OCI-LY1 (cell line): ENCODE results near the gene CEBPB.

Experiments
- H2AFZ ChIP-seq: fragments of 200-600 bp; sonication (generic), shearing (Covaris generic); 2 replicates; pipeline ENCODE4 v1.6.0; 2014; ENCODE audit warnings: antibody characterized with exemption, mild to moderate bottlenecking, low read length
- H3F3A ChIP-seq: fragments of 200-600 bp; sonication (generic), shearing (Covaris generic); 2 replicates; pipeline ENCODE4 v1.6.0; 2014; ENCODE audit warnings: mild to moderate bottlenecking, antibody characterized with exemption, low read length, moderate library complexity; ENCODE audit not compliant: insufficient read depth
- H3K27ac ChIP-seq: fragments of 200-600 bp; sonication (generic); 2 replicates; pipeline ENCODE4 v1.5.1; 2014; ENCODE audit warnings: low read length, mixed run types, mild to moderate bottlenecking, low read depth; ENCODE audit not compliant: poor library complexity, severe bottlenecking
- H3K27me3 ChIP-seq: fragments of 200-600 bp; sonication (generic); 2 replicates; pipeline ENCODE4 v1.6.0; 2014; ENCODE audit warnings: antibody characterized with exemption, mild to moderate bottlenecking, low read length, moderate library complexity; ENCODE audit not compliant: insufficient read depth
- H3K36me3 ChIP-seq: fragments of 200-600 bp; sonication (generic); 2 replicates; pipeline ENCODE4 v1.6.1; 2014; ENCODE audit warnings: mild to moderate bottlenecking, antibody characterized with exemption, low read length, moderate library complexity, mixed read lengths; ENCODE audit not compliant: insufficient read depth
- H3K4me1 ChIP-seq: fragments of 200-600 bp; sonication (generic); 2 replicates; pipeline ENCODE4 v1.5.1; 2014; ENCODE audit warnings: mild to moderate bottlenecking, low read length, moderate library complexity; ENCODE audit not compliant: insufficient read depth, severe bottlenecking
- H3K4me2 ChIP-seq: fragments of 200-600 bp; sonication (generic), shearing (Covaris generic); 2 replicates; pipeline ENCODE4 v1.6.1; 2014; ENCODE audit warnings: low read length
- H3K4me3 ChIP-seq: fragments of 200-600 bp; sonication (generic); 2 replicates; pipeline ENCODE4 v1.5.1; 2014; ENCODE audit warnings: low read length, low read depth, mild to moderate bottlenecking, mixed read lengths; ENCODE audit not compliant: poor library complexity, severe bottlenecking
- H3K79me2 ChIP-seq: fragments of 200-600 bp; shearing (Covaris generic); 2 replicates; pipeline ENCODE4 v1.6.1; 2016; ENCODE audit warnings: mixed run types, low read length, mixed read lengths; ENCODE audit not compliant: insufficient read depth
- H3K9ac ChIP-seq: fragments of 200-600 bp; sonication (generic), shearing (Covaris generic); 2 replicates; pipeline ENCODE4 v1.6.1; 2014; ENCODE audit warnings: mild to moderate bottlenecking, low read length, mixed read lengths
- H3K9me2 ChIP-seq: fragments of 200-600 bp; sonication (generic), shearing (Covaris generic); 2 replicates; pipeline ENCODE4 v1.6.1; 2014; ENCODE audit warnings: low read depth, mild to moderate bottlenecking, low read length, mixed read lengths
- H3K9me3 ChIP-seq: fragments of 200-600 bp; shearing (Covaris generic); 2 replicates; pipeline ENCODE4 v1.6.1; 2014; ENCODE audit warnings: low read length, mixed read lengths
- H4K20me1 ChIP-seq: fragments of 200-600 bp; sonication (generic), shearing (Covaris generic); 2 replicates; pipeline ENCODE4 v1.6.0; 2016; ENCODE audit warnings: mild to moderate bottlenecking, low read length; ENCODE audit not compliant: insufficient read depth
- EZH2 ChIP-seq: fragments of 200-600 bp; sonication (generic), shearing (Covaris generic); IDR thresholded peaks from 2 replicates; pipeline ENCODE4 v1.8.0; 2017; ENCODE audit warnings: borderline replicate concordance, mixed run types, mild to moderate bottlenecking, antibody characterized with exemption, low read length, moderate library complexity, mixed read lengths
- TF ChIP-seq, protein P1 (sequence below): fragments of 200-600 bp; sonication (generic), shearing (Covaris generic); IDR thresholded peaks from 2 replicates; pipeline ENCODE4 v1.5.1; 2017; ENCODE audit warnings: mild to moderate bottlenecking, antibody characterized with exemption, low read length, moderate library complexity, mixed read lengths

The CEBPB gene

GRCh38 chr20:50181344-50181743 lies 9.3 kb upstream of the CEBPB start:
- no peaks in the 10 kb centered on the region for H3K36me3 ChIP-seq
- H3K4me3 ChIP-seq = no peak overlapping the region
- H3K27ac ChIP-seq = no peak overlapping the region
- no peak for TF ChIP-seq EZH2
- TF ChIP-seq, protein P1, sequence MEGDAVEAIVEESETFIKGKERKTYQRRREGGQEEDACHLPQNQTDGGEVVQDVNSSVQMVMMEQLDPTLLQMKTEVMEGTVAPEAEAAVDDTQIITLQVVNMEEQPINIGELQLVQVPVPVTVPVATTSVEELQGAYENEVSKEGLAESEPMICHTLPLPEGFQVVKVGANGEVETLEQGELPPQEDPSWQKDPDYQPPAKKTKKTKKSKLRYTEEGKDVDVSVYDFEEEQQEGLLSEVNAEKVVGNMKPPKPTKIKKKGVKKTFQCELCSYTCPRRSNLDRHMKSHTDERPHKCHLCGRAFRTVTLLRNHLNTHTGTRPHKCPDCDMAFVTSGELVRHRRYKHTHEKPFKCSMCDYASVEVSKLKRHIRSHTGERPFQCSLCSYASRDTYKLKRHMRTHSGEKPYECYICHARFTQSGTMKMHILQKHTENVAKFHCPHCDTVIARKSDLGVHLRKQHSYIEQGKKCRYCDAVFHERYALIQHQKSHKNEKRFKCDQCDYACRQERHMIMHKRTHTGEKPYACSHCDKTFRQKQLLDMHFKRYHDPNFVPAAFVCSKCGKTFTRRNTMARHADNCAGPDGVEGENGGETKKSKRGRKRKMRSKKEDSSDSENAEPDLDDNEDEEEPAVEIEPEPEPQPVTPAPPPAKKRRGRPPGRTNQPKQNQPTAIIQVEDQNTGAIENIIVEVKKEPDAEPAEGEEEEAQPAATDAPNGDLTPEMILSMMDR = no peak
- H3K9me3 ChIP-seq = no peaks in the 10 kb centered on the region
- H3K9ac ChIP-seq = no peak overlapping the region
- H4K20me1 ChIP-seq = no peaks in the 10 kb centered on the region
- H3K9me2 ChIP-seq = no peaks in the 10 kb centered on the region
- H3K4me1 ChIP-seq = no peaks in the 10 kb centered on the region
- no peaks in the 10 kb centered on the region for H3F3A ChIP-seq
- no peak overlapping the region for H3K4me2 ChIP-seq
- H2AFZ ChIP-seq = no peak overlapping the region
- peaks cover 4% of the 10 kb centered on the region; the same call in 1 of the 2 replicates for H3K27me3 ChIP-seq
- H3K79me2 ChIP-seq = no peaks in the 10 kb centered on the region

- Histone ChIP-seq H2AFZ (no peak overlapping the region), H3K4me3 (no peak overlapping the region), H3F3A (no peaks in the 10 kb centered on the region), H4K20me1 (no peaks in the 10 kb centered on the region), H3K4me1 (peaks cover 6% of the 10 kb centered on the region), H3K27ac (no peak overlapping the region), H3K9ac (no peak overlapping the region), H3K9me3 (no peaks in the 10 kb centered on the region), H3K36me3 (no peaks in the 10 kb centered on the region), H3K79me2 (no peaks in the 10 kb centered on the region), H3K4me2 (no peak overlapping the region), H3K27me3 (peaks cover 4% of the 10 kb centered on the region; the same call in 1 of the 2 replicates), H3K9me2 (no peaks in the 10 kb centered on the region)
- TF ChIP-seq EZH2 = no peak
Measured at GRCh38 chr20:50182346-50182745, 8.3 kb upstream of the CEBPB start.

DNA sequence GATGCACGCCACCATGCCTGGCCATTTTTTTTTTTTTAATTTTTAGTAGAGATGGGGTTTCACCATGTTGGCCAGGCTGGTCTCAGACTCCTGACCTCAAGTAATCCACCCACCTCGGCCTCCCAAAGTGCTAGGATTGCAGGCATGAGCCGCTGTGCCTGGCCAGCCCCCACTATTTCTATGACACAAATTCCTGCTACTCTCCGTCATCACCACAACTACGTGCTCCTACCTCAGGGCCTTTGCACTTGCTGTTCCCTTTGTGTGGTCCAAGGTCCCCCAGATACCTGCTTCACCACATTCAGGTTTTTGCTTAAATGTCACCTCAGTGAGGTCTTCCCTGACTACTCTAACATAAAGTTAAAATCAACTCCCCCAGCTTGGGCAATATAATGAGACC lies 5.2 kb upstream of the CEBPB start:
- peaks cover 14% of the 10 kb centered on the region for H3K4me1 ChIP-seq
- H3K9me3 ChIP-seq = no peaks in the 10 kb centered on the region
- no peaks in the 10 kb centered on the region for H3K79me2 ChIP-seq
- no peaks in the 10 kb centered on the region for H3F3A ChIP-seq
- H3K27ac ChIP-seq = no peak overlapping the region
- no peak overlapping the region for H3K4me3 ChIP-seq
- H3K27me3 ChIP-seq = peaks cover 4% of the 10 kb centered on the region; the same call in 1 of the 2 replicates
- no peak overlapping the region for H3K9ac ChIP-seq
- no peak for TF ChIP-seq EZH2
- TF ChIP-seq, protein P1 = no peak
- no peaks in the 10 kb centered on the region for H3K36me3 ChIP-seq
- no peaks in the 10 kb centered on the region for H4K20me1 ChIP-seq
- H3K4me2 ChIP-seq = no peak overlapping the region
- H2AFZ ChIP-seq = no peak overlapping the region
- H3K9me2 ChIP-seq = no peaks in the 10 kb centered on the region

- Histone ChIP-seq H3K79me2 (no peaks in the 10 kb centered on the region), H4K20me1 (no peaks in the 10 kb centered on the region), H3K4me1 (peaks cover 14% of the 10 kb centered on the region), H3K27me3 (peaks cover 4% of the 10 kb centered on the region; the same call in 1 of the 2 replicates), H3F3A (no peaks in the 10 kb centered on the region), H3K4me3 (no peak overlapping the region), H3K36me3 (no peaks in the 10 kb centered on the region), H3K9ac (no peak overlapping the region), H3K9me3 (no peaks in the 10 kb centered on the region), H2AFZ (no peak overlapping the region), H3K4me2 (no peak overlapping the region), H3K9me2 (no peaks in the 10 kb centered on the region), H3K27ac (no peak overlapping the region)
- no peak for TF ChIP-seq EZH2
- TF ChIP-seq, protein P1 = peak; percentile 95
Measured at GRCh38 chr20:50186151-50186885, 4.3 kb upstream of the CEBPB start.
